GM23248 (cell line): Measurements from ENCODE around the gene TTC24.
A peak's percentile ranks its signal among the peaks of the same experiment; 100 is the strongest.

Experiments
- EZH2 ChIP-seq: fragments of 200-600 bp; sonication (generic); IDR thresholded peaks from 2 replicates; pipeline ENCODE4 v1.6.1; 2018; ENCODE audit warnings: antibody characterized with exemption, mild to moderate bottlenecking; ENCODE audit not compliant: insufficient read depth, poor library complexity, severe bottlenecking
- EZH2phosphoT487 ChIP-seq: fragments of 200-600 bp; sonication (generic); IDR thresholded peaks from 2 replicates; pipeline ENCODE4 v1.6.1; 2018; ENCODE audit warnings: antibody characterized with exemption, moderate library complexity, mild to moderate bottlenecking, low read depth; ENCODE audit not compliant: insufficient read depth

- TF ChIP-seq EZH2phosphoT487 = no peak; the same call in 1 of the 2 replicates
- peak; percentile 60 for TF ChIP-seq EZH2
These were observed 46.0 kb downstream of the TTC24 start for GRCh38 chr1:156625436-156626078.
